Measurements from ENCODE around the gene PRSS56.

PRSS56 gene

GRCh38 chr2:232519581-232520438 lies at the start of gene PRSS56:
Gene PRSS56 (plus strand): TSS chr2:232520388. CDS start chr2:232520599, 211 bp downstream.
- DNase-seq = no peak

GRCh38 chr2:232473467-232473890 lies 46.7 kb upstream of the PRSS56 start:
- peak; percentile 9 for DNase-seq

DNA sequence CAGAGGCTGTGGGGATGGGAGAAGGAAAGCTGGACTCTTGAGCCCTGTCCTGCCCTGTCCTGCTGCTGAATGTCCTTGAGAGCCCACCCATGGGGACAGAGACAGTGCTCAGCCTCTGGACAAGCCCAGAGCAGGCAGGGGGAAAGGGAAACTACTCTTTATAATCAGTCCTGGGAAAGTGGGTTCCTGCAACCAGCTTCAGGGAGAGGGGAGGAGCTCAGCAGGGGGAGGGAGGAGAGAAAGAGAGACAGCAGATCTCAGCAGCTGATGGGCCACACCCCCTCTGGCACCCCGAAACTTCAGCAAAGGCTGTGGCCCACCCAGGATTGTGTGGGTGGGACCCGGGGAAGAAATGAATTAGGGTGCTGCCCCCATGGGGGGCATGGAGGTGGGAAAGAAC lies 44.1 kb upstream of the PRSS56 start:
- DNase-seq = no peak

DNA sequence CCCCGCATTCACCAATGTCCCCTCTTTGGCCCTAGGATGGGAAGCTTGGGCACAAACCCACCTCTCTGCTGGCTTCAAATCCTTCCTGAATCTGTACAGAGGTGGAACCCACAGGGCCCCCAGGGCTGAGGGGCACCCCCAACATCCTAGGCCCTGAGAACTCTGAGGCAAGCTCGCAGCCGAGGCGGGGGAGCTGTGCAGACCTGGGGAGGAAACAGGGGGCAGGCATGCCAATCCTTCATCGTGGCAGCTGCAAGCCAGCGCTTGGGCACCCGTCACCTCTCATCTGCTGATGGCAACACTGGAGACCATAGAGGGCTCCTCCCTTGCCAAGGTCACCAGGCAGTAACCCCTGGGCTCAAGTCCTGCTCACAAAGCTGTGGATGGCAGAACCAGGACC lies 43.4 kb upstream of the PRSS56 start:
- DNase-seq = no peak

GRCh38 chr2:232477751-232478510 lies 42.3 kb upstream of the PRSS56 start:
- no peak for DNase-seq

DNA sequence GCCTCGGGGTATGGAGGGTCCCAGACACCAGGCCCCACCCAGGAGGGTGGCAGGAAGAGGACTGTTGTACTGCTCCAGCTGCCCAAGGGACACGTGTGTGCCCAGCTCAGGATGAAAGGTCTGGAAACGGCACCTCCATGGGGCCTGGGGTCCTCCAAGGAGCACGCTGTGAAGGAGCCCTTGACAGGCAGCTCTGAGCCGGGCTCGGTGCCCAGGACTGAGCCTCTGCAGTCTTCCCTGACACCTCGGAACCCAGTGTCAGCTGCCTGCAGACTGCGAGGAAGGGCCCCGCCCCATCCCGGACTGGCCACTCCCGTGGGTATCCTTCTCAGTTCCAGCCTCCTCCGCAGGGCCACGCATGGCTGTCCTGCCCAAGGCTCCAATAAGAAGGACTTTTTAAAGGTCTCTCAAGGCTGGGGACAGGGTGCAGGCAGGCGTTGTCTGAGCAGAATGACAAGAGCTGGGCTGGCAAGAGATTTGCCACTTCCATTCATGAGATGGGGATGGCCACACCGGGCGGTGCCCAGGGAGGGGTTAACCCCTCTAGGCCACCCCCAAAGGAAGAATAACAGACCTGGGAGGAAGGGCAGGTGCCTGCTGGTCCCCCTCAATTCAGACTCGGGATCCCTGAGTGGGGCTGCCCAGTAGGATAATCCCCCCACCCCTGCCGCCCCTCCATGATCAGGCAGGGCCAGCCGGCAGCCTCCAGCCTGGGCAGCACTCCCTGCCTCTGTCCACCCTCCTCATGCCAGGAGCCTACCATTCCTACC lies 41.4 kb upstream of the PRSS56 start:
- DNase-seq = no peak

DNA sequence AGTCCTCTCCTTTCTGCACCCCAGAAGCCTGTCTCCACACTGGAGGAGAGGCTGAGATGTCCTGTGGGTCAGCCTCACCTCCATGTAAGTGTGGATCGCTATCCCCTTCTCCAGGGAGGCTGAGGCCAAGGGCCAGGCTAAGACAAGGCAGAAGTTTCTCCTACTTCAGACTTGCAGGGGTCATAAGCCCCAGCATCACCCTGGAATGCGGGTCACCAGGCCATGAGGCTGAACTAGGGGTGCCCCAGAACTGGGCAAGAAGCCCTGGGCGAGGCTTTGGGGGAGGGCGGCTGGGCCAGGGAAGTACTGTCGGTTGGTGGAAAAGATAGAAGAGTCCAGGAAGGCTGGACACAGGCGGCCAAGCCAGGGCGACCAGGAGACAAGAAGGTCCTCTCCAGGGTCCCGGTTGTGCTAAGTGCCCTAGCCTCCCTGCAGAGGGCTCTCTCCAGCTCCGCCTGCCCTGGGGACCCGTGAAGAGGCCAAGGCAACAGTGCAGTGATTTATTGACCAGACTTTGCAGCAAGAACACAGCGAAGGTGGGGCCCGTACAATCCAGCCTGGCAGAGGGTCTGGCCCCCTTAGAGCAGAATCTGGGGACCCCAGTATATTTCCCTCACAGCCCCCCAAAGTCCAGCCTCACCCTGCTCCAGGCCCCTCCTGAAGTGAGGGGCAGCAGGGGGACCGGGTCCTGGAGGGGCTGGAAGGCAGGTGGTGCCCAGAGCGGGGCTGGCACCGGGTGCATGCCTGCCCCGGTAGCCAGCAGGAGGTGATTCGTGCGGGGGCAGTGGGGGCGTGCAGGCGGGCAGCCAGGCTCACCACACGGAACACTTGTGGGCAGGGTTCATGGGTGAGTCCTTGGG lies 40.6 kb upstream of the PRSS56 start:
- DNase-seq = no peak

DNA sequence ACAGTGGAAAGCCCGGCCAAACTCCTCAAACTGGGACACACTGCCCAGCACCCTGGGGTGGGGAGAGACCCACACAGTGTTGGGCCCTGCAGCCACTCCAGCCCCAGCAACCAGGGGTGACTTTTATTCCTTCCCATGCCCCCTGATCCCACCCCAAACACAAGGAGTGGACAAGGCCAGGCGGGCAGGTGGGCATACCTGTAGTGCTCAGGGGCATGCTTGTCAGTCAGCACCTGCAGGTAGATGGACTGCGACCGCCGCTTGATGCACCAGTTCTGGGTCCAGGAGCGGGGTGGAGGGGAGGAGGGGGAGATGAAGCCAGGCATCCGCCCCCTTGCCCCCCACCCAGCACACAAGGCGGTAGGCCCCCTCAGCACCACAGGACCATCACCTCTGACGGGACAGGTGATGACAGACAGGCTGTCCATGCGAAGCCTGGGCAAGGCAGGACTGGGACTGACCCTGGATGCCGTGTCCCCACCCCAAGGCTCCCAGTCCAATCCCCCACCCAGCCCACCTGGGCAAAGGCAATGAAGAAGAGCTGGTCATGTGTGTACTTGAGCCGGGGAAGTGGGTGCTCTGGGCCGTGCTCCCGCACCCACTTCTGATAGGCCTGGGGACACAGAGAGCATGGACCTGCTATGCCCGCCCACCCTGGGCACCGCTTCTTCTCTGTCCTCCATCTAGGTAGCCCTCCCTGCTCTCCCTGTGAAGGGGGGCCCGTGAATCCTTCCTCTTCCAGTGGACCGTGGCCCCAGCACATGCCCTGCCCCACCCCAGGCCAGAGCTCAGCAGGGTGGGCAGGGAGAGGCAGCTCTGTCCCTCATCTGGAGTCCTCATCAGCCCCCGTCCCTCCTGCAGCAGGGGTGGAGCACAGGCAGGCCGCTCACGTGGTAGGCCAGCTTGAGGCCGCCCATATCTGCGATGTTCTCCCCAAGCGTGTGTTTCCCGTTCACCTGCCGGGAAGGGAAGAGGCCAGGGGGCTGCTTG lies 39.7 kb upstream of the PRSS56 start:
- DNase-seq = peak; percentile 15

GRCh38 chr2:232481322-232482140 lies 38.7 kb upstream of the PRSS56 start:
- no peak for DNase-seq

DNA sequence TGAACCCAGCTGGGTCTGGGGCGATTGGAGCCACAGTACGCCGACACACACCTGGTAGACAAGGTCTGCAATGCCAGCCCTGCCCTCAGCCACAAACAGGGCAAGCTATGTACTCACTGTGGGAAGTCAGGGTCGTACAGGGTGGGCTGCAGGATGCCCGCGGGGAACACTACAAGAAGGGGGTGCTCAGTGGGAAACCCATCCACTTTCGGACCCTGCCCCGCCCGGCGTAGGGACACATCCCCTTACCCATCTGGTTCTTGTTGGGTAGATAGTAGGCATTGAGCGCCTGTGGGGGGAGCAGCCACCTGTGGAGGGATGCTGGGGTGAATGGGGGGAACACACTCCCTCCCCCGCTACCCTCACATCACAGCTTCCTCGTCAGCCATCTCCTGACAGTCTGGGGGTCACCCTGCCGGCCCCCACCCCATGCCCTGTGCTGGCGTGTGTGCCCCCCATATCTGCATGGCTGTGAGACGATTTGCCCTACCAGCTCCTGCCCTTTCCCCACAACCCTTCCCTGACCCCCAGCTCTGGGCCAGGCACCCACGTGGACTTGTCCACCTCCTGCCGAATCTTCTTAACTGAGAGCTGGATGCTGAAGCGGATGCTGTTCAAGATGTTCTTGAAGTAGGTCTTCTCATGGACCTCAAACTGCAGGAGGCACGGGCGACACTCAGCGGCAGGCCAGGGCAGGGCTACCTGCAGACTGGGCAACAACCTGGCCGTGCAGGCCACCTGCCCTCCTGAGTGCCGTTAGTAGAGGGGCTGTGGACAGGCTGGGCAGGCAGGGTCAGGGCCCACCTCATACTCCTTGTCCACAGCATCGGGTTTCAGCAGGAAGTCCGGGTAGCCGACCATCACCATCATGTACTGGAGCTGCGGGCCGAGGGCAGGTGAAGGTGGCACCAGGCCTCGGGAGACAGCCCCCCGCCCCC lies 37.6 kb upstream of the PRSS56 start:
- DNase-seq = no peak

GRCh38 chr2:232483311-232483922 lies 36.8 kb upstream of the PRSS56 start:
- DNase-seq = no peak

GRCh38 chr2:232483923-232484627 lies 36.1 kb upstream of the PRSS56 start:
- DNase-seq = no peak

- DNase-seq = no peak
These were observed 35.4 kb upstream of the PRSS56 start for GRCh38 chr2:232484628-232485347.

- DNase-seq = no peak
These were observed 34.8 kb upstream of the PRSS56 start for GRCh38 chr2:232485348-232485756.

GRCh38 chr2:232485757-232486557 lies 34.2 kb upstream of the PRSS56 start:
- DNase-seq = no peak
